Vagina (tissue), 2 donors: Measurements from ENCODE around the gene MYO15B. TPM values are rescaled to one million over a fixed set of nuclear protein-coding genes. Genes with fewer than 3 reads are reported as not detected.
"Not testable (repeated sequence)": the region's sequence is repeated elsewhere in the genome, so short reads cannot be mapped to it uniquely, and the experiment has no call there.

Experiments
- DNase-seq, 2 donors: peaks; one replicate each; pipeline ENCODE4 v3.0.0-alpha.2; 2017; ENCODE audit errors: extremely low spot score in 2 of 2
- H3K27ac ChIP-seq: fragments of 200-600 bp; sonication (generic); one replicate; pipeline ENCODE4 v1.5.1; 2019
- H3K27me3 ChIP-seq: fragments of 200-600 bp; sonication (generic); one replicate; pipeline ENCODE4 v1.5.1; 2019
- H3K36me3 ChIP-seq, 2 donors: fragments of 200-600 bp; sonication (generic); one replicate each; pipeline ENCODE4 v1.5.1; 2017 to 2019
- H3K4me1 ChIP-seq: fragments of 200-600 bp; sonication (generic); one replicate; pipeline ENCODE4 v1.5.1; 2019
- H3K4me3 ChIP-seq, 2 donors: fragments of 200-600 bp; sonication (generic); 1 replicate in 1 of 2; 2 replicates in 1 of 2; pipeline ENCODE4 v1.5.1; 2016 to 2019
- H3K9me3 ChIP-seq: fragments of 200-600 bp; sonication (generic); one replicate; pipeline ENCODE4 v1.5.1; 2019
- POLR2A ChIP-seq, 2 donors: fragments of 450-650 bp; IDR thresholded peaks; one replicate each; pipeline ENCODE4 v1.6.1; 2017; ENCODE audit warnings: antibody characterized with exemption in 2 of 2, mild to moderate bottlenecking in 2 of 2, moderate library complexity in 2 of 2
- POLR2AphosphoS5 ChIP-seq, 2 donors: sonication (generic); formaldehyde crosslinking; IDR thresholded peaks; one replicate each; pipeline ENCODE4 v1.9.0; 2017; ENCODE audit warnings: antibody characterized with exemption in 2 of 2, mild to moderate bottlenecking in 2 of 2, low read depth in 1 of 2; ENCODE audit not compliant: insufficient read depth in 1 of 2
- intact Hi-C: fragments of 100-400 bp; cut with DNase I; formaldehyde crosslinking; loops from one replicate; pipeline ENCODE4 v1.15.1; 2023
- total RNA-seq: library from RNA; depleted of rRNA; stranded (reverse); fragments of >200 nt; gene quantifications from one replicate; pipeline ENCODE4 v1.2.3, GENCODE V29; 2016
- TF ChIP-seq, protein P1 (sequence below), 3 experiments: fragments of 450-650 bp in 2 of 3; fragments of 200-600 bp in 1 of 3; sonication (generic) in 1 of 3; IDR thresholded peaks; one replicate each; pipeline ENCODE4 v1.5.1; 2017 to 2019; ENCODE audit warnings: antibody characterized with exemption in 3 of 3, mild to moderate bottlenecking in 2 of 3, moderate library complexity in 2 of 3

The MYO15B gene
- total RNA-seq, 1 donor from 2014 or later, result 160 TPM

DNA sequence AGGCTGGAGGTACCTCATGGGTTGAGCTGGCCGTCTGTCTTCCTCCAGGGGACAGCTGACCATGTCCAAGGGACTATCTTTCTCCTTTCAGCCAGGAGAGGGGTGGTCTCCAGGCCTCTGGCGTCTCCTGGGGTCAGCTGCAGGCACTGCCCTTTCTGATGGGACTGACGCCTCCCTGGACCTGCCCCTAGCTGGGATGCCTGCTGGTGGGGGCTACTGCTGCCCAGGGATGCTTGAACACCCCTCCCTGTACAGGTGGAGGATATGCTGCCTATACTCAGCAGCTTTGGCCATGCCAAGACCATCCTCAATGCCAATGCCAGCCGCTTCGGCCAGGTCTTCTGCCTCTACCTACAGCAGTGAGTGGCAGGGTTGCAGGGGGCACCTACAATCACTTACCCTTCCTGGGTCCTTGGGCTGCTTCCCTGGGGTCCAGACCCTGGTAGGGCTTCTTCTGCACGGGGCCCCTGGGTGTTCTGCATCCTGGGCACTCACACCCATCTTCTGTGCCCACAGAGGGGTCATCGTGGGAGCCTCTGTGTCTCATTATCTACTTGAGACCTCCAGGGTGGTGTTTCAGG, 4.2 kb downstream of the MYO15B start:
- TF ChIP-seq, protein P1, sequence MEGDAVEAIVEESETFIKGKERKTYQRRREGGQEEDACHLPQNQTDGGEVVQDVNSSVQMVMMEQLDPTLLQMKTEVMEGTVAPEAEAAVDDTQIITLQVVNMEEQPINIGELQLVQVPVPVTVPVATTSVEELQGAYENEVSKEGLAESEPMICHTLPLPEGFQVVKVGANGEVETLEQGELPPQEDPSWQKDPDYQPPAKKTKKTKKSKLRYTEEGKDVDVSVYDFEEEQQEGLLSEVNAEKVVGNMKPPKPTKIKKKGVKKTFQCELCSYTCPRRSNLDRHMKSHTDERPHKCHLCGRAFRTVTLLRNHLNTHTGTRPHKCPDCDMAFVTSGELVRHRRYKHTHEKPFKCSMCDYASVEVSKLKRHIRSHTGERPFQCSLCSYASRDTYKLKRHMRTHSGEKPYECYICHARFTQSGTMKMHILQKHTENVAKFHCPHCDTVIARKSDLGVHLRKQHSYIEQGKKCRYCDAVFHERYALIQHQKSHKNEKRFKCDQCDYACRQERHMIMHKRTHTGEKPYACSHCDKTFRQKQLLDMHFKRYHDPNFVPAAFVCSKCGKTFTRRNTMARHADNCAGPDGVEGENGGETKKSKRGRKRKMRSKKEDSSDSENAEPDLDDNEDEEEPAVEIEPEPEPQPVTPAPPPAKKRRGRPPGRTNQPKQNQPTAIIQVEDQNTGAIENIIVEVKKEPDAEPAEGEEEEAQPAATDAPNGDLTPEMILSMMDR (IDR thresholded peaks at IDR 0.05), result no peak
- intact Hi-C loops, result no loop called here
- DNase-seq, result no peak

DNA sequence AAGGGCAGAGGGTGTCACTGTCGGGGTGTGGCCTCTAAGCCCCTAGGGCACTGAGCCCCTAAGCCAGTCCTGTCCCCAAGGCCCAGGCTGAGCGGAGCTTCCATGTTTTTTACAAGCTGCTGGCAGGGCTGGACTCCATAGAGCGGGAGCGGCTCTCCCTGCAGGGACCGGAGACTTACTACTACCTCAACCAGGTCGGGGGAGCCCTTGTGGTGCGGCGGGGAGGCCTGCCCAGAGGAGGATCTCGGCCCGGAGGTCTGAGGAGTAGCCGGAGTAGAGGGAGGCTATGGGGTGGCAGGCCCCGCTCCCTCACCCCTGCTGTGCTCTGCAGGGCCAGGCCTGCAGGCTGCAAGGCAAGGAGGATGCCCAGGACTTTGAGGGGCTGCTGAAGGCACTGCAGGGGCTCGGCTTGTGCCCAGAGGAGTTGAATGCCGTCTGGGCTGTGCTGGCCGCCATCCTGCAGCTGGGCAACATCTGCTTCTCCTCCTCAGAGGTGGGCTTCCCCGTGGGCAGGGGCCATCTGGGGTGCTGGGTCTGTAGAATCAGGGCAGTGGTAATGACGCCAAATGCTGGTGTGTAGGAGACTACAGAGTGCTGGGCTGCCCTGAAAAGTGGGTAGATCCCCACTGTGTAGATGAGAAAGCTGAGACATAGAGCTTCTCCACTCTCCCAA, 4.9 kb downstream of the MYO15B start:
- no peak overlapping the region for H3K4me3 ChIP-seq
- no peak for DNase-seq
- TF ChIP-seq POLR2A (IDR thresholded peaks at IDR 0.05), result no peak
- TF ChIP-seq POLR2AphosphoS5 (IDR thresholded peaks at IDR 0.05; ENCODE audit: insufficient read depth in 1 of 2, low read depth in 1 of 2), result no peak
- TF ChIP-seq, protein P1 (IDR thresholded peaks at IDR 0.05), result no peak
- H3K36me3 ChIP-seq, result no peaks in the 10 kb centered on the region
- no peaks in the 10 kb centered on the region for H3K27me3 ChIP-seq
- H3K27ac ChIP-seq, result no peak overlapping the region
- H3K4me1 ChIP-seq, result peaks cover 24% of the 10 kb centered on the region
- intact Hi-C loops, result no loop called here
- no peaks in the 10 kb centered on the region for H3K9me3 ChIP-seq

More for the DNA sequence above, 4.2 kb downstream of the MYO15B start:
- H3K4me3 ChIP-seq, result no peak overlapping the region
- no peaks in the 10 kb centered on the region for H3K9me3 ChIP-seq
- H3K4me1 ChIP-seq, result peaks cover 31% of the 10 kb centered on the region
- H3K27me3 ChIP-seq, result no peaks in the 10 kb centered on the region
- H3K27ac ChIP-seq, result no peak overlapping the region
- H3K36me3 ChIP-seq, result no peaks in the 10 kb centered on the region

DNA sequence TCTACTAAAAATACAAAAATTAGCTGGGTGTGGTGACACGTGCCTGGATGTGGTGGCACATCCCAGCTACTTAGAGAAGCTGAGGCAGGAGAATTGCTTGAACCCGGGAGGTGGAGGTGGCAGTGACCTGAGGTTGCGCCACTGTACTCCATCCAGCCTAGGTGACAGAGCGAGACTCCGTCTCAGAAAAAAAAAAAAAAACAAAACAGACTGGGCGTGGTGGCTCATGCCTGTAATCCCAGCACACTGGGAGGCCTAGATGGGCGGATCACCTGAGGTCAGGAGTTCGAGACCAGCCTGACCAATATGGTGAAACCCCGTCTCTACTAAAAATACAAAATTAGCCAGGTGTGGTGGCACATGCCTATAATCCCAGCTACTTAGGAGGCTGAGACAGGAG, 5.8 kb downstream of the MYO15B start:
- H3K9me3 ChIP-seq, H3K27ac ChIP-seq, intact Hi-C loops, H3K27me3 ChIP-seq, H3K4me3 ChIP-seq, H3K36me3 ChIP-seq, DNase-seq: not testable (repeated sequence)
- peaks cover 19% of the 10 kb centered on the region for H3K4me1 ChIP-seq

GRCh38 chr17:75594499-75595283, 7.1 kb downstream of the MYO15B start:
- intact Hi-C loops, result no loop called here
- Histone ChIP-seq H3K27me3 (no peaks in the 10 kb centered on the region), H3K4me3 (no peak overlapping the region), H3K27ac (no peak overlapping the region), H3K4me1 (peaks cover 14% of the 10 kb centered on the region), H3K36me3 (no peaks in the 10 kb centered on the region), H3K9me3 (no peaks in the 10 kb centered on the region)
- TF ChIP-seq, protein P1 (IDR thresholded peaks at IDR 0.05), result no peak
- no peak for TF ChIP-seq POLR2A (IDR thresholded peaks at IDR 0.05)
- TF ChIP-seq POLR2AphosphoS5 (IDR thresholded peaks at IDR 0.05; ENCODE audit: insufficient read depth in 1 of 2, low read depth in 1 of 2), result no peak
- no peak for DNase-seq

GRCh38 chr17:75595284-75595919, 7.8 kb downstream of the MYO15B start:
- no peak overlapping the region for H3K4me3 ChIP-seq
- intact Hi-C loops, result no loop called here

More at GRCh38 chr17:75595284-75595919, 7.8 kb downstream of the MYO15B start:
- peaks cover 7% of the 10 kb centered on the region for H3K4me1 ChIP-seq
- H3K27me3 ChIP-seq, result no peaks in the 10 kb centered on the region
- H3K27ac ChIP-seq, result no peak overlapping the region
- no peaks in the 10 kb centered on the region for H3K9me3 ChIP-seq
- DNase-seq, result no peak
- no peaks in the 10 kb centered on the region for H3K36me3 ChIP-seq
- no peak for TF ChIP-seq POLR2AphosphoS5 (IDR thresholded peaks at IDR 0.05; ENCODE audit: insufficient read depth in 1 of 2, low read depth in 1 of 2)
- TF ChIP-seq POLR2A (IDR thresholded peaks at IDR 0.05), result no peak
- TF ChIP-seq, protein P1 (IDR thresholded peaks at IDR 0.05), result no peak
